Raji (cell line): ENCODE data around the gene MFAP3.

Experiments used
- POLR2A ChIP-seq: IDR thresholded peaks from 2 replicates; pipeline ENCODE4 v1.6.1; 2011; ENCODE audit warnings: low read depth, low read length, control low read depth; ENCODE audit not compliant: insufficient read depth

The MFAP3 gene

GRCh38 chr5:154038707-154039457 lies at the start of gene MFAP3, which contains the start of gene FAM114A2:
TSS of gene MFAP3 (plus strand) at chr5:154038967. CDS start at chr5:154049723, 10,756 bp downstream.
TSS of gene FAM114A2 (minus strand) at chr5:154038910. CDS start at chr5:154034953, 3,957 bp downstream.
- peak; percentile 87 for TF ChIP-seq POLR2A

- no peak for TF ChIP-seq POLR2A
Observed at GRCh38 chr5:153991168-153991567, 47.6 kb upstream of the MFAP3 start.

GRCh38 chr5:153998010-153998409 lies 40.8 kb upstream of the MFAP3 start:
- TF ChIP-seq POLR2A, result no peak

GRCh38 chr5:153998768-153999167 lies 40.0 kb upstream of the MFAP3 start:
- TF ChIP-seq POLR2A, result no peak

GRCh38 chr5:153999995-154000394 lies 38.8 kb upstream of the MFAP3 start:
- TF ChIP-seq POLR2A, result no peak

GRCh38 chr5:154000703-154001102 lies 38.1 kb upstream of the MFAP3 start:
- TF ChIP-seq POLR2A, result no peak

- TF ChIP-seq POLR2A, result no peak
Observed at GRCh38 chr5:154002093-154002492, 36.7 kb upstream of the MFAP3 start.

GRCh38 chr5:154002511-154003020 lies 36.2 kb upstream of the MFAP3 start:
- TF ChIP-seq POLR2A, result no peak

- no peak for TF ChIP-seq POLR2A
Observed at GRCh38 chr5:154005648-154006047, 33.1 kb upstream of the MFAP3 start.

GRCh38 chr5:154010660-154011059 lies 28.1 kb upstream of the MFAP3 start:
- TF ChIP-seq POLR2A, result no peak

GRCh38 chr5:154015071-154015693 lies 23.6 kb upstream of the MFAP3 start:
- TF ChIP-seq POLR2A, result no peak

GRCh38 chr5:154025951-154026350 lies 12.8 kb upstream of the MFAP3 start:
- TF ChIP-seq POLR2A, result no peak

GRCh38 chr5:154031937-154032489 lies 6.8 kb upstream of the MFAP3 start:
- no peak for TF ChIP-seq POLR2A

- TF ChIP-seq POLR2A, result no peak
Observed at GRCh38 chr5:154034944-154035343, 3.8 kb upstream of the MFAP3 start.

- TF ChIP-seq POLR2A, result no peak
Observed at GRCh38 chr5:154038261-154038706, 483 bp upstream of the MFAP3 start.

- no peak for TF ChIP-seq POLR2A
Observed at GRCh38 chr5:154039458-154039829, 677 bp downstream of the MFAP3 start.
